OCI-LY7 (cell line): ENCODE data around the gene SLAMF7.

Source experiments
- CTCF ChIP-seq: fragments of 200-600 bp; sonication (generic); conservative IDR thresholded peaks from 2 replicates; pipeline ENCODE4 v1.5.1; 2014; ENCODE audit warnings: mild to moderate bottlenecking, antibody characterized with exemption, low read length, moderate library complexity, mixed read lengths
- EZH2phosphoT487 ChIP-seq: fragments of 200-600 bp; sonication (generic); IDR thresholded peaks from 2 replicates; pipeline ENCODE4 v1.6.1; 2018; ENCODE audit warnings: low read depth, borderline replicate concordance, mild to moderate bottlenecking, mixed run types, antibody characterized with exemption, low read length, moderate library complexity, mixed read lengths

- TF ChIP-seq EZH2phosphoT487 (no peak), CTCF (no peak)
These were observed 58.2 kb downstream of the SLAMF7 start for GRCh38 chr1:160797271-160797709.
